Skeletal muscle satellite cell (primary cell): ENCODE measurements around the gene GPHB5. TPM values are rescaled to one million over a fixed set of nuclear protein-coding genes. Genes with fewer than 3 reads are reported as not detected.

ENCODE experiments used
- H3K27me3 ChIP-seq: 2 replicates; pipeline ENCODE4 v1.7.0; 2013; ENCODE audit warnings: low read length; ENCODE audit not compliant: control insufficient read depth, insufficient read depth
- H3K36me3 ChIP-seq: 2 replicates; pipeline ENCODE4 v1.7.0; 2013; ENCODE audit warnings: mild to moderate bottlenecking, control low read depth, low read length; ENCODE audit not compliant: insufficient read depth
- H3K4me1 ChIP-seq: 2 replicates; pipeline ENCODE4 v1.7.0; 2013; ENCODE audit warnings: low read length; ENCODE audit not compliant: control insufficient read depth, insufficient read depth
- H3K4me2 ChIP-seq: 2 replicates; pipeline ENCODE4 v1.7.0; 2013; ENCODE audit warnings: mild to moderate bottlenecking, low read length
- H3K4me3 ChIP-seq: 2 replicates; pipeline ENCODE4 v1.7.0; 2013; ENCODE audit warnings: low read length
- H3K9ac ChIP-seq: 2 replicates; pipeline ENCODE4 v1.7.0; 2013; ENCODE audit warnings: mild to moderate bottlenecking, low read depth, low read length, moderate library complexity
- H3K9me3 ChIP-seq: replicated peaks from 2 replicates; pipeline ENCODE4 v1.7.0; 2013; ENCODE audit warnings: mild to moderate bottlenecking, control low read depth, low read length
- total RNA-seq: library from RNA; depleted of rRNA; stranded (reverse); fragments of >200 nt; gene quantifications from 2 replicates; pipeline ENCODE4 v1.2.3, GENCODE V29; 2012; rRNA removed

GPHB5 gene
- not detected in 2 replicates for total RNA-seq

- Histone ChIP-seq H3K27me3 (peaks cover 19% of the 10 kb centered on the region), H3K4me3 (no peak within 1 kb of the TSS), H3K36me3 (no peaks in the 10 kb centered on the region), H3K4me1 (no peaks in the 10 kb centered on the region), H3K4me2 (no peak within 1 kb of the TSS), H3K9ac (no peak within 1 kb of the TSS), H3K9me3 (no peaks in the 10 kb centered on the region)
These were observed at the start of gene GPHB5 for GRCh38 chr14:63318835-63319234. GPHB5 (minus strand) TSS chr14:63318935; CDS start chr14:63317849, 1,086 bp downstream.

- H3K36me3 ChIP-seq: no peaks in the 10 kb centered on the region
- no peaks in the 10 kb centered on the region for H3K9me3 ChIP-seq
- H3K9ac ChIP-seq: no peak overlapping the region
- no peak overlapping the region for H3K4me3 ChIP-seq
- no peak overlapping the region for H3K4me2 ChIP-seq
- no peaks in the 10 kb centered on the region for H3K27me3 ChIP-seq
- no peaks in the 10 kb centered on the region for H3K4me1 ChIP-seq
These were observed 49.1 kb upstream of the GPHB5 start for GRCh38 chr14:63367742-63368364.

GRCh38 chr14:63362389-63362819, 43.7 kb upstream of the GPHB5 start:
- no peaks in the 10 kb centered on the region for H3K36me3 ChIP-seq
- no peak overlapping the region for H3K4me2 ChIP-seq
- no peaks in the 10 kb centered on the region for H3K9me3 ChIP-seq
- H3K9ac ChIP-seq: no peak overlapping the region
- H3K4me3 ChIP-seq: no peak overlapping the region
- H3K27me3 ChIP-seq: no peaks in the 10 kb centered on the region
- no peaks in the 10 kb centered on the region for H3K4me1 ChIP-seq

GRCh38 chr14:63361790-63362189, 43.1 kb upstream of the GPHB5 start:
- H3K4me2 ChIP-seq: no peak overlapping the region
- H3K36me3 ChIP-seq: no peaks in the 10 kb centered on the region
- H3K27me3 ChIP-seq: no peaks in the 10 kb centered on the region
- H3K9ac ChIP-seq: no peak overlapping the region
- H3K9me3 ChIP-seq: no peaks in the 10 kb centered on the region
- H3K4me3 ChIP-seq: no peak overlapping the region
- H3K4me1 ChIP-seq: no peaks in the 10 kb centered on the region

GRCh38 chr14:63357841-63358240, 39.1 kb upstream of the GPHB5 start:
- Histone ChIP-seq H3K9ac (no peak overlapping the region), H3K27me3 (peaks cover 7% of the 10 kb centered on the region), H3K4me1 (no peaks in the 10 kb centered on the region), H3K4me3 (no peak overlapping the region), H3K4me2 (no peak overlapping the region), H3K36me3 (no peaks in the 10 kb centered on the region), H3K9me3 (no peaks in the 10 kb centered on the region)

- no peak overlapping the region for H3K9ac ChIP-seq
- H3K36me3 ChIP-seq: no peaks in the 10 kb centered on the region
- H3K9me3 ChIP-seq: no peaks in the 10 kb centered on the region
- peaks cover 4% of the 10 kb centered on the region for H3K27me3 ChIP-seq
- peaks cover 5% of the 10 kb centered on the region for H3K4me1 ChIP-seq
- no peak overlapping the region for H3K4me2 ChIP-seq
- H3K4me3 ChIP-seq: no peak overlapping the region
These were observed 27.1 kb upstream of the GPHB5 start for GRCh38 chr14:63345826-63346225.

- H3K4me2 ChIP-seq: no peak overlapping the region
- peaks cover 4% of the 10 kb centered on the region for H3K27me3 ChIP-seq
- no peaks in the 10 kb centered on the region for H3K36me3 ChIP-seq
- no peaks in the 10 kb centered on the region for H3K9me3 ChIP-seq
- no peak overlapping the region for H3K4me3 ChIP-seq
- peaks cover 5% of the 10 kb centered on the region for H3K4me1 ChIP-seq
- H3K9ac ChIP-seq: no peak overlapping the region
These were observed 25.6 kb upstream of the GPHB5 start for GRCh38 chr14:63344336-63344735.

GRCh38 chr14:63343878-63344277, 25.1 kb upstream of the GPHB5 start:
- Histone ChIP-seq H3K4me3 (no peak overlapping the region), H3K9me3 (no peaks in the 10 kb centered on the region), H3K36me3 (no peaks in the 10 kb centered on the region), H3K9ac (no peak overlapping the region), H3K27me3 (peaks cover 4% of the 10 kb centered on the region), H3K4me2 (no peak overlapping the region), H3K4me1 (peaks cover 5% of the 10 kb centered on the region)

- no peaks in the 10 kb centered on the region for H3K9me3 ChIP-seq
- H3K9ac ChIP-seq: no peak overlapping the region
These were observed 23.6 kb upstream of the GPHB5 start for GRCh38 chr14:63342371-63342770.

GRCh38 chr14:63328787-63329737, 10.3 kb upstream of the GPHB5 start:
- Histone ChIP-seq H3K9ac (no peak overlapping the region), H3K9me3 (no peaks in the 10 kb centered on the region), H3K27me3 (peaks cover 15% of the 10 kb centered on the region), H3K4me3 (no peak overlapping the region), H3K4me2 (no peak overlapping the region), H3K4me1 (no peaks in the 10 kb centered on the region), H3K36me3 (no peaks in the 10 kb centered on the region)

More at GRCh38 chr14:63342371-63342770, 23.6 kb upstream of the GPHB5 start:
- no peaks in the 10 kb centered on the region for H3K27me3 ChIP-seq
- H3K4me3 ChIP-seq: no peak overlapping the region
- peaks cover 5% of the 10 kb centered on the region for H3K4me1 ChIP-seq
- H3K36me3 ChIP-seq: no peaks in the 10 kb centered on the region
- no peak overlapping the region for H3K4me2 ChIP-seq

GRCh38 chr14:63326840-63327239, 8.1 kb upstream of the GPHB5 start:
- Histone ChIP-seq H3K27me3 (peaks cover 15% of the 10 kb centered on the region), H3K4me3 (no peak overlapping the region), H3K4me1 (no peaks in the 10 kb centered on the region)

More at GRCh38 chr14:63326840-63327239, 8.1 kb upstream of the GPHB5 start:
- no peaks in the 10 kb centered on the region for H3K9me3 ChIP-seq
- no peaks in the 10 kb centered on the region for H3K36me3 ChIP-seq
- H3K9ac ChIP-seq: no peak overlapping the region
- no peak overlapping the region for H3K4me2 ChIP-seq
